Activated naive CD4-positive, alpha-beta T cell treated with anti-CD3 and anti-CD28 coated beads, Interleukin-2, amount 10 ng/mL, durations not matched to agents 7 days and 5 days (primary cell): Measurements from ENCODE around the gene SUPT6H.
"Not testable (repeated sequence)": the region's sequence is repeated elsewhere in the genome, so short reads cannot be mapped to it uniquely, and the experiment has no call there.

Source experiments
- CTCF ChIA-PET: fragments of 350-600 bp; sonication (Branson Sonifier 250); formaldehyde crosslinking; loops from one replicate; lab custom pipeline; 2021; ENCODE audit warnings: antibody characterized with exemption; lab: Charles Lee
- DNase-seq: peaks from one replicate; pipeline ENCODE4 v3.0.0-alpha.2; 2020
- H3K27ac Mint-ChIP-seq: one replicate; pipeline ENCODE4 v1.8.0; 2021; ENCODE audit warnings: mild to moderate bottlenecking, moderate library complexity, mixed read lengths
- H3K27me3 Mint-ChIP-seq: one replicate; pipeline ENCODE4 v1.8.0; 2021; ENCODE audit warnings: mild to moderate bottlenecking, mixed read lengths
- H3K36me3 Mint-ChIP-seq: one replicate; pipeline ENCODE4 v1.8.0; 2021; ENCODE audit warnings: mixed read lengths
- H3K4me1 Mint-ChIP-seq: one replicate; pipeline ENCODE4 v1.8.0; 2021; ENCODE audit warnings: mixed read lengths
- H3K4me3 Mint-ChIP-seq: one replicate; pipeline ENCODE4 v1.8.0; 2021; ENCODE audit warnings: mild to moderate bottlenecking, moderate library complexity, mixed read lengths
- H3K9me3 Mint-ChIP-seq: one replicate; pipeline ENCODE4 v1.8.0; 2021; ENCODE audit warnings: mixed read lengths

The SUPT6H gene

DNA sequence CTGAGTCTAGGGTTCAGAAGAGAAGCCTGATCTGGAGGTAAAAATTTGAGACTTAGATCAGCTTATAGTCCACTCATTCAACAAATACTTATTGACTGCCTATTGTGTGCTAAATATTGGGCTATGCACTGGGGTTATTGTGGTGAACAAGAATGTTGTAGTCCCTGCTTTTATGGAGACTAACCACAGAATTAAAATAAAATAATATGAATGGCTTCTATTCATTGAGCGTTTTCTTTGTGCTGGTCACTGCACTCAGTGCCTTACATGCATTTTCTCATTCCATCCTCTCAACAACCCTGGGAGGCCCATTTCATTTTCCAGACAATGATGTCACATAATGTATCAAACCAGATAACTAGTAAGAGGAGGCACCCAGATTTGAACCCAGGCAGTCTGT, 71.3 kb downstream of the SUPT6H start:
- H3K27me3 Mint-ChIP-seq, result no peaks in the 10 kb centered on the region
- no peak overlapping the region for H3K4me3 Mint-ChIP-seq
- H3K4me1 Mint-ChIP-seq, result peaks cover 23% of the 10 kb centered on the region
- CTCF ChIA-PET, result interaction anchor here (17.3 kb wide), 1 partner anchor 14 kb away, joined by 415 read pairs; the partner anchor contains the start of gene TRAF4
- H3K36me3 Mint-ChIP-seq, result peaks cover 8% of the 10 kb centered on the region
- H3K9me3 Mint-ChIP-seq, result peaks cover 2% of the 10 kb centered on the region
- no peak for DNase-seq
- H3K27ac Mint-ChIP-seq, result no peak overlapping the region

DNA sequence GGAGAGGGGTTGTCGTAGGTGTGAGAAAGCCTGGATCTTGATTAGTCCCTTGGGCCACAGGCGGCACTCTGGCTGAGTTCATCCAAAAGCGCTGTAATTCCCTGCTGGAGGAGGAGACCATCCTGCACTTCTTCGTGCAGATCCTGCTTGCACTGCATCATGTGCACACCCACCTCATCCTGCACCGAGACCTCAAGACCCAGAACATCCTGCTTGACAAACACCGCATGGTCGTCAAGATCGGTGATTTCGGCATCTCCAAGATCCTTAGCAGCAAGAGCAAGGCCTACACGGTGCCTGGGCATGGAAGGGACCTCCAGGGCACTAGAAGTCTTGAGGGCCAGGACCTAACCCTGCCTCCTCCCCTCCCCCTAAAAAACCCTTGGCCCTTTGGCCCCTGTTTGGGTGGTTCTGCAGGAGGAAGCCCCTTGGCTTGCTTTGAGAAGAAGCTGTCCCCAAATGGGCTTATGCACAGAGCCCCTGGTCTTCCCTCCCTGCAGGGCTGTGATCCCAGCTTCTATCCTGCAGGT, 72.8 kb downstream of the SUPT6H start:
- H3K27me3 Mint-ChIP-seq, result no peaks in the 10 kb centered on the region
- no peak overlapping the region for H3K4me3 Mint-ChIP-seq
- H3K9me3 Mint-ChIP-seq, result peaks cover 4% of the 10 kb centered on the region
- peaks cover 20% of the 10 kb centered on the region for H3K4me1 Mint-ChIP-seq
- H3K36me3 Mint-ChIP-seq, result peaks cover 8% of the 10 kb centered on the region
- no peak overlapping the region for H3K27ac Mint-ChIP-seq
- CTCF ChIA-PET, result interaction anchor here (1.2 to 17.3 kb wide), 2 partner anchors 13 to 28 kb away, joined by 6 to 415 read pairs; partner anchors contain the start of gene TRAF4
- DNase-seq, result no peak

DNA sequence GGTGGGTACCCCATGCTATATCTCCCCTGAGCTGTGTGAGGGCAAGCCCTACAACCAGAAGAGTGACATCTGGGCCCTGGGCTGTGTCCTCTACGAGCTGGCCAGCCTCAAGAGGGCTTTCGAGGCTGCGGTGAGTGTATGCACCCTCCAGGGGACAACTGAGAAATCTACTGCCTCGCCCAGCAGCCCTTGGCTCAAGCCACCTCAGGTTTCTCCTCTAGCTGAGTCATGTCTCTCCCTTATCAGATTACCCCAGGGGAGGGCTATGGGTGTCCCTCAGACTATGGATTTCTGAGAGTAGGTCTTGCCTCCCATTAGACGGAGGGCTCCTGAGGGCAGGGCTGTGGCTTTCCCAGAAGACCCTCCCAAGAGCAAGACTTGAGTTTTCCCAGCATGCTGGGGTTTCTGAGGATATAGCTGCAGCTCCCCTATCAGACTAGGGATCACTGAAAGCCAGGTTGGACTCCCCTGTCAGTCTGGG, 73.3 kb downstream of the SUPT6H start:
- no peak for DNase-seq
- Mint-ChIP-seq H3K27ac (no peak overlapping the region), H3K36me3 (peaks cover 9% of the 10 kb centered on the region), H3K27me3 (no peaks in the 10 kb centered on the region), H3K4me1 (peaks cover 18% of the 10 kb centered on the region), H3K4me3 (no peak overlapping the region), H3K9me3 (peaks cover 4% of the 10 kb centered on the region)
- CTCF ChIA-PET, result interaction anchor here (1.2 to 17.3 kb wide), 2 partner anchors 12 to 28 kb away, joined by 6 to 415 read pairs; partner anchors contain the start of gene TRAF4

DNA sequence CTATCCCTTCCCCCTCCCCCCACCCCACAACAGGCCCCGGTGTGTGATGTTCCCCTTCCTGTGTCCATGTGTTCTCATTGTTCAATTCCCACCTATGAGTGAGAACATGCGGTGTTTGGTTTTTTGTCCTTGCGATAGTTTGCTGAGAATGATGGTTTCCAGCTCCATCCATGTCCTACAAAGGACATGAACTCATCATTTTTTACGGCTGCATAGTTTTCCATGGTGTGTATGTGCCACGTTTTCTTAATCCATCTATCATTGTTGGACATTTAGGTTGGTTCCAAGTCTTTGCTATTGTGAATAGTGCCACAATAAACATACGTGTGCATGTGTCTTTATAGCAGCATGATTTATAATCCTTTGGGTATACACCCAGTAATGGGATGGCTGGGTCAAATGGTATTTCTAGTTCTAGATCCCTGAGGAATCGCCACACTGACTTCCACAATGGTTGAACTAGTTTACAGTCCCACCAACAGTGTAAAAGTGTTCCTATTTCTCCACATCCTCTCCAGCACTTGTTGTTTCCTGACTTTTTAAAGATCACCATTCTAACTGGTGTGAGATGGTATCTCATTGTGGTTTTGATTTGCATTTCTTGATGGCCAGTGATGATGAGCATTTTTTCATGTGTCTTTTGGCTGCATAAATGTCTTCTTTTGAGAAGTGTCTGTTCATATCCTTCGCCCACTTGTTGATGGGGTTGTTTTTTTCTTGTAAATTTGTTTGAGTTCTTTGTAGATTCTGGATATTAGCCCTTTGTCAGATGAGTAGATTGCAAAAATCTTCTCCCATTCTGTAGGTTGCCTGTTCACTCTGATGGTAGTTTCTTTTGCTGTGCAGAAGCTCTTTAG, 74.1 kb downstream of the SUPT6H start:
- H3K36me3 Mint-ChIP-seq, result peaks cover 13% of the 10 kb centered on the region
- peaks cover 21% of the 10 kb centered on the region for H3K4me1 Mint-ChIP-seq
- not testable (repeated sequence) for H3K9me3 Mint-ChIP-seq, H3K27me3 Mint-ChIP-seq, DNase-seq, H3K4me3 Mint-ChIP-seq, H3K27ac Mint-ChIP-seq
- CTCF ChIA-PET, result interaction anchor here (1.2 to 17.3 kb wide), 3 partner anchors 11 to 27 kb away, joined by 3 to 415 read pairs (median 6); partner anchors contain the start of gene TRAF4

DNA sequence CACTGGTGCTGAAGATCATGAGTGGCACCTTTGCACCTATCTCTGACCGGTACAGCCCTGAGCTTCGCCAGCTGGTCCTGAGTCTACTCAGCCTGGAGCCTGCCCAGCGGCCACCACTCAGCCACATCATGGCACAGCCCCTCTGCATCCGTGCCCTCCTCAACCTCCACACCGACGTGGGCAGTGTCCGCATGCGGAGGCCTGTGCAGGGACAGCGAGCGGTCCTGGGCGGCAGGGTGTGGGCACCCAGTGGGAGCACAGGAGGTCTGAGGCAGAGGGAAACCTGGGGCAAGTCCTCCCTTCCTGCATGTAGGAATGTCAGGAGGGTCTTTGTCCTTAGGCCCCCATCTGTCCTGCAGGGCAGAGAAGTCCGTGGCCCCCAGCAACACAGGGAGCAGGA, 75.3 kb downstream of the SUPT6H start:
- Mint-ChIP-seq H3K4me3 (no peak overlapping the region), H3K36me3 (peaks cover 11% of the 10 kb centered on the region), H3K4me1 (peaks cover 21% of the 10 kb centered on the region), H3K9me3 (peaks cover 4% of the 10 kb centered on the region), H3K27me3 (no peaks in the 10 kb centered on the region), H3K27ac (no peak overlapping the region)
- CTCF ChIA-PET, result interaction anchor here (1.2 kb wide), 1 partner anchor 16 kb away, joined by 3 read pairs; no protein-coding TSS in a partner anchor
- no peak for DNase-seq

DNA sequence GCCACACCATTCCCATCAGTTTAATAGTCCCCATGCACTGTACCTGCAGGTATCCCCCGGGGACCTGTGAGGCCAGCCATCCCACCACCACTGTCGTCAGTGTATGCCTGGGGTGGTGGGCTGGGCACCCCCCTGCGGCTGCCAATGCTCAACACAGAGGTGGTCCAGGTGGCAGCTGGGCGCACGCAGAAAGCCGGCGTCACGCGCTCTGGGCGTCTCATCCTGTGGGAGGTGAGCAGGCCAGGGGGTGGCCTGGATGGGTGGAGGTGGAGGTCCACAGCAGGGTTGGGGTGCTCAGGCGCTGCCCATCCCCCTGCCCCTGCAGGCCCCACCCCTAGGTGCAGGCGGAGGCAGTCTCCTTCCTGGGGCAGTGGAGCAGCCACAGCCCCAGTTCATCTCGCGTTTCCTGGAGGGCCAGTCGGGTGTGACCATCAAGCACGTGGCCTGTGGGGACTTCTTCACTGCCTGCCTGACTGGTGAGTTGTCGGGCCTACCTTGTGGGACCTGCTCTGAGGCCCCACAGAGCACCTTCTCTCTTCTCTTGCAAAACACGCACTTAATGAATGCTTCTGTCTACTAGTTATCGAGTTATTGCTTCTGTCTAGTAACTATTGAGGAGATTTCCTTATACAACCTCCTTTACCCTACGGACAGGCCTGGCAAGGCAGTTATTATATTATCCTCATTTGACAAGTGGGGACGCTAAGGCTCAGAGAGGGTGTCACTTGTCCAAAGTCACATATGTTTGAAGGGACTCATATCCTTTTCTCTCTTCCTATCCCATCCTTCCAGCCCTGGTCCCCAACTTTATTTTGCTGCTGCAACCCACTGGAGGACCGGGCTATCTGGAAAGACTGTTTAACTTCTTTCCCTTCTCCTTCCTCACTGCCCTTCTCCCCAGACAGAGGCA, 76.0 kb downstream of the SUPT6H start:
- no peak overlapping the region for H3K4me3 Mint-ChIP-seq
- no peak for DNase-seq
- peaks cover 4% of the 10 kb centered on the region for H3K9me3 Mint-ChIP-seq
- H3K36me3 Mint-ChIP-seq, result peaks cover 11% of the 10 kb centered on the region
- peaks cover 22% of the 10 kb centered on the region for H3K4me1 Mint-ChIP-seq
- peak overlapping the region; percentile 38 for H3K27ac Mint-ChIP-seq
- CTCF ChIA-PET, result no interaction called here
- no peaks in the 10 kb centered on the region for H3K27me3 Mint-ChIP-seq

DNA sequence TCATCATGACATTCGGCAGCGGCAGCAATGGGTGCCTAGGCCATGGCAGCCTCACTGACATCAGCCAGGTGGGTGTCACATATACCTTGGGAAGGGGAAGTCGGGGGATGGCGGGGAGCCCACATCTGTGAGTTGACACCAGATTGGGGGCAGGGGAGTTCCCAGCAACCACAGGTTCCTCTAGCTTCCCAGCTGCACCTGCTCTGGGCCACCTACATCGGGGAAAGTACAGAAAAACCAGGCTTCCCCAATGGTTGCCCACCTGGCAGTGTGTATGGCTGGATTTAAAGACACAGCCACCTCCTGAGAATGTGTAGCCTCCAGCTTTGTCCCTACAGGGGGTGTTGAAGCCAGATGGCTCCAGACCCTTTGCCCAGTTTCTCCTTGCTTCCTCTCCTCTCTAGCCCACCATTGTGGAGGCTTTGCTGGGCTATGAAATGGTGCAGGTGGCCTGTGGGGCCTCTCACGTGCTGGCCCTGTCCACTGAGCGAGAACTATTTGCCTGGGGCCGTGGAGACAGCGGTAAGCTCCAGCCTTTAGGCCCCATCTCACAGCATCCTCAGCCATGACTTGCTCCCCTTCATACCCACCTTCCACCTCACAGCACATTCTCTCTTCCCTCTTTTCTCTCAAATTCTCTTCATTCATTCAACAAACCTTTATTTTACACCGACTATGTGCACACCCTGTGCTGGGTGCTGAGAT, 76.8 kb downstream of the SUPT6H start:
- Mint-ChIP-seq H3K27me3 (no peaks in the 10 kb centered on the region), H3K9me3 (peaks cover 4% of the 10 kb centered on the region), H3K4me1 (peaks cover 25% of the 10 kb centered on the region), H3K4me3 (no peak overlapping the region), H3K36me3 (peaks cover 11% of the 10 kb centered on the region), H3K27ac (peak overlapping the region; percentile 38)
- peak; percentile 37 for DNase-seq
- CTCF ChIA-PET, result interaction anchor here (1.7 kb wide), 1 partner anchor 13 kb away, joined by 6 read pairs; no protein-coding TSS in a partner anchor

DNA sequence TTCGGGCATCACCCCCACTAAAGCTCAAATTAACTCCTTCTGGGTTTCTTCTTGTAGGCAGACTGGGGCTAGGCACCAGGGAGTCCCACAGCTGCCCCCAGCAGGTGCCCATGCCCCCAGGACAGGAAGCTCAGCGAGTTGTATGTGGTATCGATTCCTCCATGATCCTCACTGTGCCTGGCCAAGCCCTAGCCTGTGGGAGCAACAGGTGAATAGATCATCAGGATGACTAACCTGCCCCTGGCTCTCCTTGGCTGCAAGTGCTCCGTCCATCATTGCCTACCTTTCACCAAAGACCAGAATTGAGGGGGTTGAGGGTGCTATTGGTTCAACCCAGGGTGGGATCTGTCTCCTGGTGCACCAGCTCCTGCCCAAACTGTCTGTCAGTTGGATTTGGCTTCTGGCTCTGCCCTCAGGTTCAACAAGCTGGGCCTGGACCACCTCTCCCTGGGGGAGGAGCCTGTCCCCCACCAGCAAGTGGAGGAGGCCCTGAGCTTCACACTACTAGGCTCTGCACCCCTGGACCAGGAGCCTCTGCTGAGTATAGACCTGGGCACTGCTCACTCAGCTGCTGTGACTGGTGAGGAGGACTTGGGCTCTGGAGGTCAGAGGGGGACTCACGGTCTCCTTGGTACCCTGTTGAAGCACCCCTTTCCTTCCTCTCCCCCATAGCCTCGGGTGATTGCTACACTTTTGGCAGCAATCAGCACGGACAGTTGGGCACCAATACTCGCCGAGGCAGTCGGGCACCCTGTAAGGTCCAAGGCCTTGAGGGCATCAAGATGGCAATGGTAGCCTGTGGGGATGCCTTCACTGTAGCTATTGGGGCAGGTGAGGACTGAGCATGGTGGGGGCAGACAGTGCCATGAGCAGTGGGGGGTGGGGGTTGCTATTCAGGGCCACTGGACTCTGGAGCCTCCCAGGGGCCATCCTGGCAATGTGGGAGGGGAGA, 78.7 kb downstream of the SUPT6H start:
- H3K27ac Mint-ChIP-seq, result no peak overlapping the region
- H3K4me1 Mint-ChIP-seq, result peaks cover 31% of the 10 kb centered on the region

DNA sequence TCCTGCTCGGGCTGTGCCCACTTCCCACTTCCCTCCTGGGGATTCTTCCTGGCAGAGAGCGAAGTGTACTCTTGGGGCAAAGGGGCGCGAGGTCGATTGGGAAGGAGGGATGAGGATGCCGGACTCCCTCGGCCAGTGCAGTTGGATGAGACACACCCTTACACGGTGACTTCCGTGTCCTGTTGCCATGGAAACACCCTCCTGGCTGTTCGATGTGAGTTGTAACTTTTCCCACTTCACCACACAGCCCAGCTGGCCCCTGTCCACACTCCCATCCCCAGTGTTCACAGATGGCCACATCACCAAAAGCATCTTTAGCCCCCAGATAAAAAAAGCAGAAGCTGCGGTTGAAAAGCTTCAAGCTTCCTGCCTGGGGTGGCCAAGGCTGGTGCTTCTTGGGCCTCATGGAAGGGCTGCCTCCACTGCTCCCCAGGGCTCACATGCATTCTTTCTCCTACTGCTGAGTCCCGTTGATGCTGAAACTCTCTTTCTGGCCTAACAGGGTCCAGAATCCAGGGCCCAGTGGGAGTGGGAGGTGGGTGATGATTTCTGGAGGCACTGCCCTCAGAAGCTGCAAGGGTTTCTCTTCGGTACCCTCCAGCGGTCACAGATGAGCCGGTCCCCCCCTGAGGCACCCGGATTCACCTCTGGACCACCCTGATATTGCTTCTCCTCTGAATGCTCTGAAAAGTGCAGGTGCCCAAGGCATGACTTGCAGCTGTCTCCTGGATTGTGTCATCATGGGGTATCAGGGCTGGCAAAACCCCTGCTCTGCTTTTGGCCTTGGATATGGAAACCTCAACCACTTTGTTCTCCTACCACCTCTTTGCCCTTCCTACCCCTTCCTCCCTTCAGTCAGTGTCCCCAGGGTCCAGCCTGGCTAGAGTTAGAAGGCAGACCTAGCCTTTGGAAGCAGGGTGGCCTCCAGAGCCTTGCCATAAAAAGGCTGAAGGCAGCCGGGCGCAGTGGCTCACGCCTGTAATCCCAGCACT, 79.6 kb downstream of the SUPT6H start:
- Mint-ChIP-seq H3K36me3 (peaks cover 10% of the 10 kb centered on the region), H3K27ac (no peak overlapping the region), H3K4me3 (no peak overlapping the region), H3K27me3 (no peaks in the 10 kb centered on the region), H3K9me3 (peaks cover 4% of the 10 kb centered on the region), H3K4me1 (peaks cover 38% of the 10 kb centered on the region)
- CTCF ChIA-PET, result interaction anchor here (0.7 to 15.0 kb wide), 2 partner anchors 14 to 108 kb away, joined by 4 to 415 read pairs; partner anchors contain the start of genes NEK8, RPL23A and TLCD1
- DNase-seq, result no peak

More for the DNA sequence above, 78.7 kb downstream of the SUPT6H start:
- CTCF ChIA-PET, result interaction anchor here (0.9 to 15.0 kb wide), 3 partner anchors 9 to 13 kb away, joined by 4 to 415 read pairs (median 6); partner anchors contain the start of genes NEK8, RPL23A and TLCD1
- no peaks in the 10 kb centered on the region for H3K27me3 Mint-ChIP-seq
- DNase-seq, result no peak
- peaks cover 11% of the 10 kb centered on the region for H3K36me3 Mint-ChIP-seq
- H3K4me3 Mint-ChIP-seq, result no peak overlapping the region
- peaks cover 4% of the 10 kb centered on the region for H3K9me3 Mint-ChIP-seq

DNA sequence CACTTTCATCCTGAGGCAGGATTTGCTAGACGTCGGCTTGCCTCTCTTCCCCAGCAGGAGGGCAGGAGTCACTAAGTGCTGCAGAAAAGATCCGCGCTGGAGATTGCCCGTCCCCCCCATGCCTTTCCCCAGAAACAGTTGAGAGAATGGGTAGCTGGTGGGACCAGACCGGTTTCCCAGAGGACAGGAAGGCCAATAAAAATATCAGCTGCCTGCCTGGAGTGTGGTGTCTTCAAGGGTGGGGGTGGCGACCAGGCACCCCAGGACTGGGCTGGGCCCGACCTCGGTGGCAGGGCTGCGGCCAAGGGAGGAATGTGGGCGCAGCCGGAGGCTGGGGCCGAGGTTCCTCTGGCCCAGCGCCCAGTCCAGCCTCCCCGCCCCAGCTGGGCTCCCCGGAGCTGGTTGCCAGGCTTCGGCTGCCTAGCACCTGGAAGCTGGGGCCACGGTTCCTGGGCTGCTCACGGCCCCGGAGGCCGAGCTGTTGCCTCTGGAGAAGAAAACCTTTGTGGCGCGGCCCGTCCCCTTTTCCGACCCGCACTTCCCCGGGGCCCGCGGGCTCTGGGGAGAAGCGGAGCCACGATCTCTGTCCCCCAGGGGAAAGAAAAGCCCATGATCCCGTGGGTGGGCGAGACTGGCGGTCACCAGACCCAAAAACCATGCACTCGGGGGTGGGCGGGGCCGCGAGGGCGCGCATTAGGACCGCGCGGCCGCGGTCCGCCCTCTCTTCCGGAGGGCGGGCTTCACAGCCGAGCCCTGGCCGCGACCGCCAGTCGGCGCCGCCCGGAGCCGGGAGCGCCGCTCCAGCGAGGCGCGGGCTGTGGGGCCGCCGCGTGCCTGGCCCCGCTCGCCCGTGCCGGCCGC, 81.5 kb downstream of the SUPT6H start, which contains the start of gene TRAF4:
Gene TRAF4 (plus strand): TSS at position 769 of the 861 bp plus-strand sequence. CDS start 102 bp downstream, outside the sequence.
- Mint-ChIP-seq H3K36me3 (peaks cover 12% of the 10 kb centered on the region), H3K4me1 (peaks cover 42% of the 10 kb centered on the region), H3K27me3 (no peaks in the 10 kb centered on the region), H3K4me3 (peak within 1 kb of the TSS; percentile 89), H3K9me3 (peaks cover 2% of the 10 kb centered on the region), H3K27ac (peak within 1 kb of the TSS; percentile 94)
- peak; percentile 81 for DNase-seq
- CTCF ChIA-PET, result interaction anchor here (1.1 to 15.0 kb wide), 2 partner anchors 16 to 21 kb away, joined by 3 to 415 read pairs; partner anchors contain the start of genes NEK8, RPL23A and TLCD1
